ENCODE results near the gene ROR1. TPM values are rescaled to one million over a fixed set of nuclear protein-coding genes. Genes with fewer than 3 reads are reported as not detected.

ROR1 gene
- total and polyA plus RNA-seq, 2 donors (not counting 3 experiments of a cell fraction or from before 2014, with no cell fraction given), result 2.6 to 3.5 TPM

GRCh38 chr1:63772876-63773275, 941 bp upstream of the ROR1 start:
- no peaks in the 10 kb centered on the region for H3K9me3 ChIP-seq (replicated peaks; ENCODE audit: control insufficient read depth, insufficient read depth, low read length)
- intact Hi-C loops (cut with micrococcal nuclease), result loop anchor here (5.0 kb wide), 1 partner anchor 156 kb away; no protein-coding TSS in a partner anchor
- no peaks in the 10 kb centered on the region for H4K20me1 ChIP-seq (replicated peaks; ENCODE audit: control insufficient read depth, extremely low read depth, insufficient read depth, low read length)
- DNase-seq (ENCODE audit: low read depth, low spot score) (no peak), FAIRE-seq (no peak)
- TF ChIP-seq EZH2 (IDR thresholded peaks at IDR 0.05; ENCODE audit: borderline replicate concordance, low read depth, low read length, severe bottlenecking) (no peak), POLR2AphosphoS5 (IDR thresholded peaks at IDR 0.05; ENCODE audit: insufficient read depth, low read depth, low read length) (no peak)
- CTCF ChIA-PET, result interaction anchor here (0.8 to 2.7 kb wide), 8 partner anchors 9 to 372 kb away, joined by 3 to 54 read pairs (median 8); no protein-coding TSS in a partner anchor
- H3K27ac ChIP-seq (ENCODE audit: insufficient read depth, low read depth, low read length), result no peak overlapping the region
- H3K79me2 ChIP-seq (ENCODE audit: control insufficient read depth, insufficient read depth, low read length), result no peaks in the 10 kb centered on the region
- no peak overlapping the region for H3K9ac ChIP-seq (replicated peaks; ENCODE audit: extremely low read depth, insufficient read depth, low read length)
- no peaks in the 10 kb centered on the region for H3K9me1 ChIP-seq (replicated peaks; ENCODE audit: control insufficient read depth, extremely low read depth, insufficient read depth, low read length)
- POLR2A ChIA-PET, result no interaction called here
- H3K4me3 ChIP-seq (replicated peaks in 1 of 3; ENCODE audit: insufficient read depth in 1 of 3, low read depth in 1 of 3, low read length in 3 of 3), result no peak overlapping the region
- H3K27me3 ChIP-seq (ENCODE audit: control insufficient read depth in 2 of 2, insufficient read depth in 2 of 2, low read length in 2 of 2), result peaks cover 0 to 5% of the 10 kb centered on the region in 2 experiments
- dilution Hi-C loops (cut with MboI; ENCODE audit: extremely low pct_ligation_motif_present, low sequenced_read_pairs), result no loop called here
- no peak overlapping the region for H3K4me2 ChIP-seq (ENCODE audit: insufficient read depth, low read length)
- no TSS peak for BruUV-seq (replicated peaks)
- no peaks in the 10 kb centered on the region for H3K36me3 ChIP-seq (ENCODE audit: control insufficient read depth in 2 of 2, extremely low read depth in 1 of 2, insufficient read depth in 2 of 2, low read length in 2 of 2)
- no peak overlapping the region for H2AFZ ChIP-seq (ENCODE audit: low read depth, low read length)
- peaks cover 15% of the 10 kb centered on the region for H3K4me1 ChIP-seq (ENCODE audit: control insufficient read depth, extremely low read depth, insufficient read depth, low read length)

DNA sequence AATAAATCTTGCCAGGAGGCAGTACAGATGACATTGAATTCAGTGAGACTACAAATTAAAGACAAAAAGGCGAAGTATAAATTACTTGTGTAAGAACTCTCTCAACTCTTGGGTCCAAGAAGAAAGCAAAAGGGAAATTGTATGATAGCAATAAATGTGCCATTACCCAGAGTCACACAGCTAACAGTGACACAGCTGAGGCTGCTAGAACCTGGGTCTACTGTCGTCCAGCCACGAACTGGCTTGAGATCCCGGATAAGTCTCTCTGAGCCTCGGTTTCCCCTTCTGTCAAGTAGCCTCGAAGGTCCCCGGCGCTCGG, 362 bp upstream of the ROR1 start:
- POLR2A ChIA-PET, result no interaction called here
- H2AFZ ChIP-seq (ENCODE audit: low read depth, low read length), result peak overlapping the region; percentile 92

More for the DNA sequence above, 362 bp upstream of the ROR1 start:
- Histone ChIP-seq H3K4me1 (ENCODE audit: control insufficient read depth, extremely low read depth, insufficient read depth, low read length) (peaks cover 15% of the 10 kb centered on the region), H3K9me3 (replicated peaks; ENCODE audit: control insufficient read depth, insufficient read depth, low read length) (no peaks in the 10 kb centered on the region), H3K4me2 (ENCODE audit: insufficient read depth, low read length) (peak overlapping the region; percentile 77), H4K20me1 (replicated peaks; ENCODE audit: control insufficient read depth, extremely low read depth, insufficient read depth, low read length) (no peaks in the 10 kb centered on the region), H3K79me2 (ENCODE audit: control insufficient read depth, insufficient read depth, low read length) (no peaks in the 10 kb centered on the region), H3K36me3 (ENCODE audit: control insufficient read depth in 2 of 2, extremely low read depth in 1 of 2, insufficient read depth in 2 of 2, low read length in 2 of 2) (no peaks in the 10 kb centered on the region), H3K4me3 (replicated peaks in 1 of 3; ENCODE audit: insufficient read depth in 1 of 3, low read depth in 1 of 3, low read length in 3 of 3) (peak overlapping the region; percentile 55 to 73 (median 62)), H3K9me1 (replicated peaks; ENCODE audit: control insufficient read depth, extremely low read depth, insufficient read depth, low read length) (no peaks in the 10 kb centered on the region), H3K9ac (replicated peaks; ENCODE audit: extremely low read depth, insufficient read depth, low read length) (peak overlapping the region; percentile 81), H3K27ac (ENCODE audit: insufficient read depth, low read depth, low read length) (no peak overlapping the region), H3K27me3 (ENCODE audit: control insufficient read depth in 2 of 2, insufficient read depth in 2 of 2, low read length in 2 of 2) (peaks cover 0 to 5% of the 10 kb centered on the region in 2 experiments)
- DNase-seq (ENCODE audit: low read depth, low spot score), result no peak
- intact Hi-C loops (cut with micrococcal nuclease), result loop anchor here (5.0 kb wide), 1 partner anchor 156 kb away; no protein-coding TSS in a partner anchor
- dilution Hi-C loops (cut with MboI; ENCODE audit: extremely low pct_ligation_motif_present, low sequenced_read_pairs), result no loop called here
- TF ChIP-seq, protein P1, sequence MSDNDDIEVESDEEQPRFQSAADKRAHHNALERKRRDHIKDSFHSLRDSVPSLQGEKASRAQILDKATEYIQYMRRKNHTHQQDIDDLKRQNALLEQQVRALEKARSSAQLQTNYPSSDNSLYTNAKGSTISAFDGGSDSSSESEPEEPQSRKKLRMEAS (IDR thresholded peaks at IDR 0.05; ENCODE audit: insufficient read depth, insufficient read length), result no peak
- TF ChIP-seq POLR2AphosphoS5 (IDR thresholded peaks at IDR 0.05; ENCODE audit: insufficient read depth, low read depth, low read length) (no peak), FOS (IDR thresholded peaks at IDR 0.05; ENCODE audit: borderline replicate concordance, insufficient read depth, low read length) (no peak), EZH2 (IDR thresholded peaks at IDR 0.05; ENCODE audit: borderline replicate concordance, low read depth, low read length, severe bottlenecking) (no peak), POLR2A (IDR thresholded peaks at IDR 0.05; ENCODE audit: low read depth, low read length) (no peak), JUN (IDR thresholded peaks at IDR 0.05; ENCODE audit: borderline replicate concordance, insufficient read depth, insufficient read length, low read depth) (no peak), MYC (IDR thresholded peaks at IDR 0.05; ENCODE audit: low read depth, low read length) (no peak)
- BruUV-seq (replicated peaks), result no TSS peak
- CTCF ChIA-PET, result interaction anchor here (0.7 to 2.7 kb wide), 15 partner anchors 9 to 394 kb away, joined by 3 to 54 read pairs (median 3); no protein-coding TSS in a partner anchor
- FAIRE-seq, result no peak

All from endothelial cell of umbilical vein (primary cell).